Spleen (tissue), 7 donors: ENCODE data around the gene IL1RAPL1.

ENCODE experiments used
- POLR2AphosphoS5 ChIP-seq, 3 donors: sonication (generic); formaldehyde crosslinking; IDR thresholded peaks; one replicate each; pipeline ENCODE4 v1.5.1; 2017; ENCODE audit warnings: antibody characterized with exemption in 3 of 3
- TF ChIP-seq, protein P1 (sequence below), 11 experiments: fragments of 200-600 bp in 7 of 11; fragments of 450-650 bp in 4 of 11; sonication (generic) in 4 of 11; IDR thresholded peaks in 8 of 11; conservative IDR thresholded peaks in 3 of 11; 1 replicate in 7 of 11; 2 replicates in 4 of 11; pipeline versions ENCODE4 v1.4.0 to v1.8.0; 2016 to 2021; ENCODE audit warnings: antibody characterized with exemption in 11 of 11, inconsistent platforms in 4 of 11, mild to moderate bottlenecking in 1 of 11
- donor health status: DM: no; HTN: no; CAD: no; lungs with moderate emphysema.
- donor health status: DM: no; HTN: no; CAD: no.
- donor health status: DM: no; HTN: no; CAD: no.

DNA sequence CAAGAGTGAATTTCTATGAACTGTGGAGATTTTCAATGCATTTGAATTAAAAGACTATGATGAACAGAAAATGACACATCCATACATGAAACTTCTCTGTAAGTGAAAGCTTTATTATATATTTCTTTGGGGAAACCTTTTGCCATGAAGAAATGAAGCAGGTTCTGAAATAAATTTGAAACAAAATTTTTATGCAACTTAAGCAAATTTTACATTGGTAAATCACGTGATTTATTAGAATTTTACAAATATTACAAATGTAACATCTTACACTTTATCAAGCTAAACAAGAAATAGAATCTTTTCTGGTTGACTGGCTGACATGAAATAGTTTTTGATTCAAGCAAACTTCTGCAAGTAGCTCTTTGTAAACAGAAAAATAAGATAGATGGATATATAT lies 131.2 kb downstream of the IL1RAPL1 start:
- TF ChIP-seq, protein P1, sequence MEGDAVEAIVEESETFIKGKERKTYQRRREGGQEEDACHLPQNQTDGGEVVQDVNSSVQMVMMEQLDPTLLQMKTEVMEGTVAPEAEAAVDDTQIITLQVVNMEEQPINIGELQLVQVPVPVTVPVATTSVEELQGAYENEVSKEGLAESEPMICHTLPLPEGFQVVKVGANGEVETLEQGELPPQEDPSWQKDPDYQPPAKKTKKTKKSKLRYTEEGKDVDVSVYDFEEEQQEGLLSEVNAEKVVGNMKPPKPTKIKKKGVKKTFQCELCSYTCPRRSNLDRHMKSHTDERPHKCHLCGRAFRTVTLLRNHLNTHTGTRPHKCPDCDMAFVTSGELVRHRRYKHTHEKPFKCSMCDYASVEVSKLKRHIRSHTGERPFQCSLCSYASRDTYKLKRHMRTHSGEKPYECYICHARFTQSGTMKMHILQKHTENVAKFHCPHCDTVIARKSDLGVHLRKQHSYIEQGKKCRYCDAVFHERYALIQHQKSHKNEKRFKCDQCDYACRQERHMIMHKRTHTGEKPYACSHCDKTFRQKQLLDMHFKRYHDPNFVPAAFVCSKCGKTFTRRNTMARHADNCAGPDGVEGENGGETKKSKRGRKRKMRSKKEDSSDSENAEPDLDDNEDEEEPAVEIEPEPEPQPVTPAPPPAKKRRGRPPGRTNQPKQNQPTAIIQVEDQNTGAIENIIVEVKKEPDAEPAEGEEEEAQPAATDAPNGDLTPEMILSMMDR (IDR thresholded peaks at IDR 0.05 in 8 of 11, conservative IDR thresholded peaks at IDR 0.05 in 3 of 11): no peak
- no peak for TF ChIP-seq POLR2AphosphoS5 (IDR thresholded peaks at IDR 0.05)
